NCI-H1417 treated with DMSO at 0.1 percent for 48 hours (cell line): Measurements from ENCODE around the gene COL8A1.

ENCODE experiments used
- DNase-seq: peaks from one replicate; lab custom pipeline; 2025; lab: John Stamatoyannopoulos, UW

COL8A1 gene

DNA sequence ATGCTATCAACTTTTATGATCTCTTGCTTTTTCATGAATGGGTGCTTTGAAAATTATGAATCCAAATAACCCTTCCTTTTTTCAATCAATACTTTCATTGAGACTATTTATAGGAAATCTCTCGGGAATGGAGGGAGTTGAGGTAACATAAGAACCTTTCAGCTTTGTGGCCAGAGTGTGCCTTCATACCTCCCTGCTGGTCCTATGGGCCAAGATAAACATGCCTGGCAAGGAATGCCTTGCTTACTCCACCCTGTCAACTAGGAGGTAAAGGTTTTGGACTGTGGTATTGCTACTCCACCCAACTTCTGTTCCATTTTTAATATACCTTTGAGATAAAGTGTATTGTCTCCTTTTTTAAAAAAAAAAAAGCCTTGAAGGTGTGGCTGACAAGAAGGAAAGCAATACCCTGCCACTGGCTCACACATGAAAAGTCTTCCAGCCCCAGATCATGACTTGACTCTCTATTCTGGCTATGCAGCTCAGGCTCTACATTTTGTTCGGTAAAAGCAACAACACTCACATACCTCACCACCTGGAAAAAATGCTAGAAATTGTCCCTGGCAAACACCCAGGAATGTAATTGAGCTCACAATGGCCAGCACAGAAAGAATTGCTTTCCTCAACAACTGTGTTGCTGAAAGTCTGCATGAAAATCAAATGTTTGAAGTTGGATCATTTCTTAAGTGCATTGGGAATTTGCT, 35.8 kb downstream of the COL8A1 start:
- DNase-seq = no peak

DNA sequence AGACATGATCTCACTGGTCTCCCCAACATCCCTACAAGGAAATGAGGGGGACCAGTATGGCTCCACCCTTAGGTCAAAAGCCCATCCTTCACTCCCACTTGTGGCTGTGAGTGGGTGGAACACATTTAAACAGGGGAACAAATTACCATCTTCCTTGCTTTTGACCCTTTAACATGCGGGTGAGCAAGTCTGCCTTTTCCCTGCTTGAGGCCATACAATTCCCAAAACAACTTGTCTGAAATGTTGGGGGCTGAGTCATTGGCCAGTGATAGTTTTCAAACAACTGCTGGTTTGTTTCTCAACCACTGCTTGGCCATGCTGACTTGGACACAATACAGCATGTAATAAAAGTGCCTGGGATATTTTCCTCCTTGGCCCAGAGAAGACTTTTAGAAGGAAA, 39.6 kb downstream of the COL8A1 start:
- no peak for DNase-seq

DNA sequence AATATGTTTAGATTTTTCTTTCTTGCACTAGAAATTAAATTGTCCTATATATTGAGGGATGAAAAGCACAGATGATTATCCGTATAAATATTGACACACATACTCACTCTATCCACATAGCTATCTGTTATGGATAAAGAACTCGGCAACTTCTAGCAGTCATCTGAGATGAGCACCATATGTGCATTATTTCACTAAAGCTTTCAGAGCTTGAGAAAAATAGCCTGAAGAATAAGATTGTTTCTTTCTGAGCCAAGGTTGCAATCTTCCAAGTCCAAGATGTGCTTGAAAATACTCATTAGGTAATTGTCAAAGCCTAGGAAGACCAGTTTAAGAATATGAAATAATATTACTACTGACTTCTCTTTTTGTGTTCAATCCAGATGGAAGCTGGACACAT, 40.5 kb downstream of the COL8A1 start:
- no peak for DNase-seq

DNA sequence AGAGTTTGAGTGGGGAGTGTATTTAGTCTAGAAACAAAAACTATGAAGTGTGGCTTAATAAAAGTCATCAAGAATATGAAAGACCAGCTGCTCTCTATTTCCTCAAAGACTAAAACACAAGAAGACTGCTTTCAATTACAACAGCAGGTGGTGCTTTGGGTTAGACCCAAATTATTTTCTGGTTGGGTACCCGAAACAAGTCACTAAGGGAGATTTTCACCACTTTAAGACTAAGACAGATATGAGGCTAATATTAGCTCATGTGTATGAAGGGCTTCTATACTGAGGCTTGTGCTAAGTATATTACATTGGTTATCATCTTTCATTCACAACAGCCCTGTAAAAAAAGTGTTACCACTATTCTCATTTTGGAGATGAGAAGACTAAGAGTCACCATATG, 43.1 kb downstream of the COL8A1 start:
- no peak for DNase-seq

DNA sequence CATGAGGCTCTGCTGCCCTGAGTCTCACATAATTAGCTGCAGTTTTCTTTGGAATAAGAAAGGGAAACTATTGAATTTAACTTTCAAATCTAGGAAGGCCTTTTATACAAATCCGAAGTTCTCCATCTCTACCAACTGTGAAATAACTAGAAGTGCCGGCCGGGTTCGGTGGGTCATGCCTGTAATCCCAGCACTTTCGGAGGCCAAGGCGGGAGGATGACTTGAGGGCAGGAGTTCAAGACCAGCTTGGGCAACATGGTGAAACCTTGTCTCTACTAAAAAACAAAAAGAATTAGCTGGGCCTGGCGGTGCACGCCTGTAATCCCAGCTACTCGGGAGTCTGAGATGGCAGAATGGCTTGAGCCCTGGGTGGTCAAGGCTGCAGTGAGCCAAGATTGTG, 43.6 kb downstream of the COL8A1 start:
- DNase-seq = no peak

DNA sequence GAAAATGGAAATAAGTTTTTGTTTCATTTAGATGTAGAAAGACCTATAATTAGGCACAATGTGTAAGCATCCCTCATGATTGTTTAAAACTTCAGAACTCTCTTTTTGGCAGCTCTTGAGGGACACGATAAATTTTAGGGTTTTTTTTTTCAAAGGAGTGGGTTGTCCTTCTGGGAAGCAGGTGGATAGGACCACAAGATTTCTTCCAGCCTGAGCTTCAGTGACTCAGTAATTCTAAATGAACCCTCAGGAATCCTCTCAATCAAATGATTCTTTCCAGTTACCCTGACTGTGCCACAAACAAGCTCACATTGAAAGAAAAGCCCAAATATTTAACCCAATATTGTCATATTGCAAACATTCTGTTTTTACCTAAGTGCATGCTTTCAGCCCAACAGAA, 45.1 kb downstream of the COL8A1 start:
- no peak for DNase-seq

DNA sequence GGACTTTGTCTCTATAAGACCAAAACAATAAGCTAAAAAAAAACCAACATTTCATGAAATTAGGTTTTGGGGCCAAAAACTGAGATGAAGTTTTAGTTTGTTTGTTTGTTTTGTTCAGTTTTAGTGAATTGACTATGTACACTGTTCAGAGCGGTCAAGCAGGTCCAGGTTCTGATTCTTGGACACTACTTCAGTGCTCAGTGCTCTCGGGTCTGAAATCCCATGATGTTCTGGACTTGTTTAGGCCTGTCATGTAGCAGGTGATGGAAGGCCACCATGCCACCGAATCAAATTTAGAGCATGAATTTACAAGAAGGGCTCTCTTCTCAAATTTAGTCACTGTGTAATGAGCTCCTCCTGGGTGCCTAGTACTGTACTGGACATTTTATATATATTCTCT, 45.5 kb downstream of the COL8A1 start:
- no peak for DNase-seq

DNA sequence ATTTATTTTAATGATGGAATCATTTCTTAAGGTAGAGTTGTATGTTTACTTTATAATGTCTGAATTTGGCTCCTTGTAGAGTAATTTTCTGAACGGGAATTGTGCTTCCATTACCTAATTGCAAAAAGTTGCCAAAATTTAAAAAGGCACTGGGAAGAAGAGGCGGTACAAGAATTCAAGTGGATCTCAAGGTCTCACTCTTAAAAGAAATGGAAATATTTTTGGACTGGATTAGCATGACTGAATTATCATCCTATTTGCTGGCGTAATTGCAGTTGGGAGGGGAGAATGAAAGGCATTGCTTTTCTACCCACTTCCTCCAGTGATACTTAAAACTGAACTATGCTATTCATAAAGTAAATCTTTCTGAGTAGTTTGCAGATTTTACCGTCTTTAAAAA, 46.2 kb downstream of the COL8A1 start:
- no peak for DNase-seq

DNA sequence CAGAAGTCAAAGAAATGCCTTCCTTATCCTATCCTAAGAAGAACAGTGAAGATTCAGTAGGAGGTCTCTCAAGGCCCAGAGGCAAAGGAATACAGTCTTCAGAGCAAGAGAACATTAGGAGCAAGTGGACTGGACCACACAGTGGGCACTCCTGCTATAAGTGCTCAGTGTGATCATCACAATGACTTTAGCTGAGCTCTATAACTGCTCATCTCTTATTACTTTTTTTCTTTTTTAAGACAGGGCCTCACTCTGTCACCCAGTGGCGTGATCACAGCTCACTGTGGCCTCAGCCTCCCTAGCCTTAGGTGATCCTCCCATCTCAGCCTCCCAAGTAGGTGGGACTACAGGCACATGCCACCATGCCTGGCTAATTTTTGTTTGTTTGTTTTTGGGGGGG, 48.1 kb downstream of the COL8A1 start:
- no peak for DNase-seq

DNA sequence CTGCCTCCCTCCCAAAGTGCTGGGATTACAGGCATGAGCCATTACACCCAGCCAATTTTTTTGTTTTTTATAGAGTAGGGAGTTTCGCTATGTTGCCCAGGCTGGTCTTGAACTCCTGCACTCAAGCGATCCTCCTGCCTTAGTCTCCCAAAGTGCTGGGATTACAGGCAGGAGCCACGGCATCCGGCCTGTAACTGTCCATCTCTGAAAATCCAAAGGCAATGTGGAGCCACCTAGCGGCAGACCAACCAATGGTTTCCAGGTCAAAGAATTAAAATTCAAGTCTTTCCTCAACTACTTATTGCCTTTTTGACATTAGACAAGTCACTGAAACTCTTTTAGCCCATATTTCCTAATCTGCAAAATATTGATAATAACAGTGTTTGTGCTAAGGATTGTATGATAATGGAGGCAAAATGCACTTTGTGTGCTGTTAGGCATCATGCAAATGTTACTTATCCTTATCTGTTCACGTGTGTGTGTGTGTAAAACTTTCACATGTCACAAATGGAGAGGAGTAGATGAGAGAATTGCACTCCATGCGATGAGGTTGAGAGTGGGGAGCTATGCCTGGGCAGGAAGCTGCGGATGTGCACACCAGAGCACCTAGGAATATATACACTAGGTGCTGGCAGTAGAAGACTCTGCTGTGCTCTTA, 48.7 kb downstream of the COL8A1 start:
- no peak for DNase-seq

DNA sequence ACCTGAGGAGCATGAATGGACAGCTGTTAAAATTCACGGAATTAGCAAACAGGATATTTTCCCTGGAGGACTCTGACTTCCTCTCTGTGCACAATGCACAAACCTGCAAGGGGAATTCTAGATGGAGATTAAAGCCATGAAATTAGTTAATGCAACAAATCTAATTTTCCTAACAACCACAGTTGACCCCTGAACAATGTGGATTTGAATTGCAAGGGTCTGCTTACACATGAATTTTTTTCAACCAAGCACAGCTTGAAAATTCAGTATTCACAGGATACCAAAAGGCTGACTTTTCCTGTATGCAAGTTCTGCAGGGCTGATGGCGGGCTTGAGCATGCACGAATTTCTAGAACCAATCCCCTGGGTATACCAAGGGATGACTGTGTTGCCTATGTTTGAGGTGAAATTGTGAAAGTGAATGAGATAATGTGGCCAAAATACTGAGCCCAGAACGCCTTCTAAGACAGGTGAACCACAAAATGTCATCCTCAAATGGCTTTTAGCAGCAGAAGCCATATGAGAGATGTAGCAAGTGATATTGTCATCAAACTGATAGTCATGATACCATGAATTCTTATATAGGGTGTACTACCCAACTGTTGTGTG, 52.5 kb downstream of the COL8A1 start:
- DNase-seq = no peak

DNA sequence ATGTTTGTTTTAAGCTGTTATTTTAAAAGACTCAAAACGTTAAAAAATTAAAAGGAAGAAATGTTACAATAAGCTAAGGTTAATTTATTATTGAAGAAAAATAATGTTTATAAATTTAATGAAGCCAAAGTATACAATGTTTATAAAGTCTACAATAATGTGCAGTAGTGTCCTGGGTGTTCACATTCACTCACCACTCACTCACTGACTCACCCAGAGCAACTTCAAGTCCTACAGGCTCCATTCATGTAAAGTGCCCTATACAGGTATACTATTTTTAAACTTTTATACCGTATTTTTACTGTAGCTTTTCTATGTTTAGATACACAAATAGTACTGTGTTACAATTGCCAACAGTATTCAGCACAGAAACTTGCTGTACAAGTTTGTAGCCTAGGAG, 55.2 kb downstream of the COL8A1 start:
- DNase-seq = no peak

DNA sequence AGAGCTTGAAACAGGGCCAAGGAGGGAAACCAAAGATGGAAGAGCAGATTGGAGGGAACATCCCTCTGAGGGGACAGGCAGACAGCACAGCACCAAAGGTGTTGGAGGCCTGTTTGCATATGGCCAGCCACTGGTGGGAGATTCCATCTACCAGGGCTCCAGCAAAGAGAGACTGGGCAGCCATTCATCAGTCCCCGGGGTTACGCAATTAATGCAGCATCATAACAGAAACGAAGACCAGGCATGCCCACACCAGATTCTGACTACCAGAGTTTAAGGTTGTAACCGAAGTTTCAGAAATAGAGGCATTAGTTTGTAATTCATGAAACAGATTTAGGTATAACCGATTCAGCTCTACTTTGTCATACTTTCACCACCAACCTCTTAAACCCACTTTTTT, 58.1 kb downstream of the COL8A1 start:
- no peak for DNase-seq

DNA sequence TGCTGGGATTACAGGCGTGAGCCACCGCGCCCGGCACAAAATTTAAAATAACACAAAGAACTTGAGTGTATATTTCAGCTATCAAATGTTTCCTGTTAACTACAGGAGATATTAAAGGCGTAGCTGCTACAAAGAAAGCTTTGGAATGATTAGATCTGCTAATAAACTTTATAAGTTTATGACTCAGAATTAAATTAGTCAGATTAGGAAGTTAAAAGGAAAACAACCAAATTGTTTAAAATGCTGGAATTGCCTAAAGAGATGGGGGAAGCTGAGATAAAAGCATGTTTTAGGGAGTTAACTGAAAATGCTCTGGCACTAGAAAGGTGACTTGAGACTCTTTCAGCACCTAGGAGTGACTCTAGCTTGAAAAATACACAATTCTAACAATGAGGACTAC, 58.9 kb downstream of the COL8A1 start:
- DNase-seq = no peak

DNA sequence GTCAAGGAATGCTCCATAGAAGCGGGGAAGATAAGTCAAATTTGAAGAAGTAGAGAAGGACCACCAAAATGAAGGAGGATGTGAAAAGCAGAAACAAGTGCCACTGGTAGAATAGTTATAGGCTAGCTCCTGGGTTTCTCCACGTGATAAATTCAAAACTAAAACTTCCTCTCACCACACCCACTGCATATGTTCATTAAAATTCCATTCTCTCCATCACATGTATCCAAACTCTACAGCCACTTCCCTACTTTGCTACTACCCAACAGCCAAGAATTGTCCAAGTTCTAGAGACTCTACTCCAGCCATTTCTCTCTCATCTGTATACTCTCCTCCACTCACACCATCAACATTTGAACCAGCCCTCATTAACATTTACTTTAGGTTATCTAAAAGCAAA, 60.5 kb downstream of the COL8A1 start:
- DNase-seq = no peak

DNA sequence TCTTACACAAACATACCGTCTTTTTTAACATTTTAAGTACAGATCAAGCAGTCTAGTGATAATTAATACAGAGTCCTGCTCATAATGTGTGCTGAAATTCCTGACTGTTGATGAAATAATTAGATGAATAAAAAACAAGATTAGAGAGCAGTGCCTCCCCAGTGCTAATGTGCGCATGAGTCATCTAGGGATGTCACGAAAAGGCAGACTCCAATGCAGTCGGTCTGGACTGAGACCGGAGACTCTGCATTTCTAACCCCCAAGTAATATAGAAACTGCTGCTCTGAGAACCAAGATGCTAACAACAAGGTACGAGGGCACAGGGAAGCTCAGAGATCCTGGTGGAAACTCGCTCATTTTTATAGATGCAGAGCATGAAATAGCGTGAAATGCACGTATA, 61.4 kb downstream of the COL8A1 start:
- no peak for DNase-seq

DNA sequence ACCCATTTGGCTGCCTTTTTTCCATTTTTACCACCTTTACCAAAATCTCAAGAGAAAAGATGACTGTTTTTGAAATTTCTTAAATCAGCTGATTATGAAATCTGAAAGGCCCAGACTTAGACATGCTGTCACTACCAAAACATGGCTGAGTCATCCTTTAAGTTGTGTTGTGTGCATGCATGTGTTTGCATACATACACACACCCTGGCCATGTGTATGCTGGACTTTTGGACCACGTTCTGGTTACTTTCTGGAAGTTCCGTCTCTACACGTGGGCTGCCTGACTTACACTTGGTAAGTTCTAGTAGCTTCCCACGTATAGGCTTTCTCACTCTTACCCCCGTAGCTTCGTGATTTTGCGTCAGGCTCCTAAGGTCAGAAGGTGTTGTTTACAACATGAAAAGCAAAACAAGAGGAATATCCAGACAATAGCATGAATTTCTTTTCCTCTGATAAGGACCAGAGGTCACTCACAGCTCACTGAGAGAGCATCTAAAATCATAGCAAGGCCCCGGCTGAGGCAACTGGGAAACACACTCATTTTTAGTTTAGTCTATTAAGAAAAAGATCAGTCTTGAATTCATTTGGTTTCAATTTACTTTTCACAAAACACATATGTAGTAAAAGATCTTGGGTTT, 62.4 kb downstream of the COL8A1 start:
- DNase-seq = no peak

DNA sequence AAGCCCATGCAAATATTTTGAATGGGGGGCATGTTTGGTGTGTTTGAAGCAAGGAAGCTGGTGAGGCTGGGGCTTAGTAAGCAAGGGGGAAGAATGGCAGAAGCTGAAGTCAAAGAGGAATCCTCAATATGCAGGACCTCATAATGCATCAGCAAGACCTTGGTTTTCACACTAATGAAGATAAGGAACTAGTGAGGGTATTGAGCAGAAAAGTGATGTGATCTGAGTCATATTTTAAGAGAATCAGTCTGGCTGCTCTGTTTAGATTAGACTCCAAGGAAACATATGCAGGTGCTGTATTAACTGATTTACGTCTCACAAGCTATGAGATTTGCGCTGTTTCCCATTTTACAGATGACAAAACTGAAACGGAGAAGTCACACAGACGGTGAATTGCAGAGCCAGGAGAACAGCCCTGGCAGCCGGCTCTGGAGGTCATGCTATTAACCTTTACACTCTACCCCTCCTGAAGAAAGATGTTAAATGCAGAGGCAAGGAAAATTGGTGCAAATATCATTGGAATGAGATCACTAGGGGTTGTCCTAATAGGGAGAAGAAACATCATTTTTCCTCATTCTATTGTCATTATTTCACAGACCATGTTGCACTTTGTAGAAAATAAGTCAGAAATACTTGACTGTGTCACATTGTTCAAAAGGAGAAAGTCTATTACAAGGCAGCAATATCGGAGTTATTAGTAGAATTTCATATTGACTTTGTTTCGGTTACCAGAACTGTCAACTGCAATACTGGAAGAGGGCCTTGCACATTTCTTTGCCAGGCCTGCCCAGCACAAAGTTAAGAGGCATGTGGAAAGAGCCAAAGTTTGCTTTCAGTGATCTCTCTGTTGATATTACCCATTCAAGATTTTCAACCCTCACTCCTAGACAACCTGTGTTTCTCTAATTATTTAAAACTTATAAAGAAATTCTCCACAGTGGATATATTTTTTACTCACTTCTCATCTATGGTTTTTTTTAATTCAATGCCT, 64.9 kb downstream of the COL8A1 start:
- DNase-seq = no peak

DNA sequence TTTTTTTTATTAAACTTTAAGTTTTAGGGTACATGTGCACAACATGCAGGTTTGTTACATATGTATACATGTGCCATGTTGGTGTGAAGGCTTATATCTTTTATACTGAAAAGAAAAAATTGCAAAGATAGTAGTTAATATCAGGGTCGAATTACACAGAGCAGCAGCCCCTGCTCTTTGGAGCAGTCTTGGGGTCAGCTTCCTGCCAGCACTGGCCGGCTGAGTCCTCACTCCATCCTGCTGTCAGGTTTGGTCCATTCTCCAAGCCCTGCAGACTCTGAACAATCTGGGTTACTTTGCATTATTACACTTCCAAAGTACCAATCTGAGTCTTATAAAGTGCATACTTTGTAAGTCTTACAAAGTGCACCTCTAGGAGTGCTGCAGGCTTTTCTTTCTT, 66.0 kb downstream of the COL8A1 start:
- DNase-seq = no peak

DNA sequence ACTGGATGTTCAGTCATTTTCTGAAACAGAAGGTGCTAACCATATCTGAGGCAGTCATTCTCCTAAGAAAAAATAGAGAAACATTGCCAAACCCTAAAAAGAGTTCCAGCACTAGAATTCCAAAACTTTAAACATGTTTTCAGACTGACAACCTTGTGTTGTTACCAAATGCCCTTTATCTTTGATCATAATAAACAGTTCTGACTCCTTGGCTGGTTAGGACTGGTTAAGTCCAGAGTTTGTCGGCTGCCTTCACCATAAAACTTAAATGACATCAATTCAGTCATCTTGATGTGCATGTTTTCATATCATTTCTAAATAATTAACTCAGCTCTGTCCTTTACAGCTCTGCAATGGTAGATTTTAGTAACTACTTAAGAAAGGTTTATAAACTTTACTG, 68.0 kb downstream of the COL8A1 start:
- DNase-seq = no peak

DNA sequence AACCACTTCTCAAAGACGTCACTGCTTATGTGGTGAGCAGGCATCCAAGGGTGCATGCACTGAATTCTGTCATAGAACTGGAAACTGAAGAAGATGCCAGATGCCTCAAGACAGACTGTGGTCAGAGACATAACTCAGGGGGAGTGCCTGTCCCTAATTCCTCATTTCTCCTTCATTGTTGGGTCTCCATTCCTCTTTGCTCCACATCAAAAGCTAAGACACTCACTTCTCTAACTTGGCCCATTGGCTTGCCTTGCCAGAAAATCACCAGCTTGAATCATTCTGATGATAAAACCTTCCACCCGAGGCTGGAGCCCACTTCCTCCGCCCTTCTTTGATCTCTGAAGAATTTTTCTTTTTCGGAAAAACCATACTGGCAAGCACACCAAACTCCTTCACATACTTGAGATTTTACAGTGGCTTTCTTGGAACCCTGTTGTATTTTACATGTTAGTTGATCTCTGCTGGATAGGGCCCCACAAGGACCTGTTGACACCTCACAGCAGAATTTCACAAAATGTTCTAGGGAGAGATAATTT, 69.9 kb downstream of the COL8A1 start:
- no peak for DNase-seq

DNA sequence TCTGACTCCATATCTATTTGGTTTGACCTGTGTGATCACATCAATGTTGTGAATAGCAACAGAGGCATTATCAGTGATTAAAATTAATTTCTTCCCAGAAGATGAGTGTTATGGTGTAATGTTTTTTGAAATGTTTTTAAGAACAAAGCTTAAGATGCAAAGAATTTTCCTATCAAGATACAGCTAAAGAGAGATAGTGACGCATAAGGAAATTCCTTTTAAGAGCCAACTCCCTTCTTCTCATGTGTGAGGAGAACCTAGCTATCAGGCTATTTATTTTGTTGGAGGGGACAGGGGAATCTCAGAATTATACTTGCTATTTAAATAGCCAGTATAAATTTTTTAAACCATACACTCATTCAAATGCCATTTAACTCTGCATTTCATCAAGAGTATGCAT, 71.3 kb downstream of the COL8A1 start:
- no peak for DNase-seq
